Right lobe of liver (tissue), 4 donors: ENCODE results near the gene XCL1.

Experiments
- POLR2A ChIP-seq: fragments of 450-650 bp; IDR thresholded peaks from one replicate; pipeline ENCODE4 v1.6.1; 2017; ENCODE audit warnings: antibody characterized with exemption, mild to moderate bottlenecking
- TF ChIP-seq, protein P1 (sequence below), 4 donors: fragments of 200-600 bp in 3 of 4; fragments of 450-650 bp in 1 of 4; IDR thresholded peaks; one replicate each; pipeline versions ENCODE4 v1.5.1 to v1.8.0; 2016 to 2022; ENCODE audit warnings: antibody characterized with exemption in 4 of 4, mild to moderate bottlenecking in 2 of 4
- donor health status: DM: no; HTN: no; CAD: no.
- donor health status: DM: no; HTN: no; CAD: no.
- donor health status: DM: no; HTN: yes; CAD: no.

DNA sequence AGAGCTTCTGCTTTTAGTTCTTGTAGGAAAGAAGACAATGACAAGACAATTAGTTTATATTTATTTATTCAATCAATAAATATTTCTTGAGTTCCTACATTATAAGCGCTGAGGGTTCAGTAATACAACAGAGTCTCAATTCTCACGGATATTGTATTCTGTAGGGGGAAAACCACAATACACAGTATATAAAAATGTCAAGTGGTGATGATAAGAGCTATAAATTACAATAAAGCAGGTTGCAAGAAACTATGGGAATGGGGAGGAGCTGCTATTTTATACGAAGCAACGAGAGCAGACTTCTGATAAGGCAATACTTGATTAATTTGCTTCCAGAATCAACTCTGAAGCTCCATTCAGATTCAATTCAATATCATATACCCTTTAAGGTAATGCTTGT, 10.6 kb upstream of the XCL1 start:
- TF ChIP-seq POLR2A, result no peak
- TF ChIP-seq, protein P1, sequence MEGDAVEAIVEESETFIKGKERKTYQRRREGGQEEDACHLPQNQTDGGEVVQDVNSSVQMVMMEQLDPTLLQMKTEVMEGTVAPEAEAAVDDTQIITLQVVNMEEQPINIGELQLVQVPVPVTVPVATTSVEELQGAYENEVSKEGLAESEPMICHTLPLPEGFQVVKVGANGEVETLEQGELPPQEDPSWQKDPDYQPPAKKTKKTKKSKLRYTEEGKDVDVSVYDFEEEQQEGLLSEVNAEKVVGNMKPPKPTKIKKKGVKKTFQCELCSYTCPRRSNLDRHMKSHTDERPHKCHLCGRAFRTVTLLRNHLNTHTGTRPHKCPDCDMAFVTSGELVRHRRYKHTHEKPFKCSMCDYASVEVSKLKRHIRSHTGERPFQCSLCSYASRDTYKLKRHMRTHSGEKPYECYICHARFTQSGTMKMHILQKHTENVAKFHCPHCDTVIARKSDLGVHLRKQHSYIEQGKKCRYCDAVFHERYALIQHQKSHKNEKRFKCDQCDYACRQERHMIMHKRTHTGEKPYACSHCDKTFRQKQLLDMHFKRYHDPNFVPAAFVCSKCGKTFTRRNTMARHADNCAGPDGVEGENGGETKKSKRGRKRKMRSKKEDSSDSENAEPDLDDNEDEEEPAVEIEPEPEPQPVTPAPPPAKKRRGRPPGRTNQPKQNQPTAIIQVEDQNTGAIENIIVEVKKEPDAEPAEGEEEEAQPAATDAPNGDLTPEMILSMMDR (IDR thresholded peaks at IDR 0.05), result no peak
